GM21825 (cell line): ENCODE results near the gene PMAIP1.
A peak's percentile ranks its signal among the peaks of the same experiment; 100 is the strongest.
"Not testable (repeated sequence)": the region's sequence is repeated elsewhere in the genome, so short reads cannot be mapped to it uniquely, and the experiment has no call there.

Source experiments
- ATAC-seq: cut with Tn5 transposase; IDR thresholded peaks from one replicate; pipeline ENCODE4 v1.9.1; 2021; ENCODE audit warnings: mild to moderate bottlenecking, moderate library complexity; ENCODE audit not compliant: unreplicated experiment

PMAIP1 gene

GRCh38 chr18:59899298-59900221 is at the start of gene PMAIP1:
Gene PMAIP1, plus strand, starts transcription at chr18:59899996. Its CDS starts 182 bp downstream, at chr18:59900178.
- peak; percentile 59 for ATAC-seq

GRCh38 chr18:59851784-59852399 is 47.9 kb upstream of the PMAIP1 start:
- ATAC-seq: no peak

- ATAC-seq: no peak
Measured at GRCh38 chr18:59852548-59852947, 47.2 kb upstream of the PMAIP1 start.

GRCh38 chr18:59853380-59853779 is 46.4 kb upstream of the PMAIP1 start:
- ATAC-seq: no peak

- ATAC-seq: not testable (repeated sequence)
Measured at GRCh38 chr18:59853988-59854387, 45.8 kb upstream of the PMAIP1 start.

- ATAC-seq: no peak
Measured at GRCh38 chr18:59861009-59861408, 38.8 kb upstream of the PMAIP1 start.

- peak; percentile 91 for ATAC-seq
Measured at GRCh38 chr18:59861963-59862819, 37.6 kb upstream of the PMAIP1 start.

- no peak for ATAC-seq
Measured at GRCh38 chr18:59865241-59865986, 34.4 kb upstream of the PMAIP1 start.

GRCh38 chr18:59866551-59867269 is 33.1 kb upstream of the PMAIP1 start:
- no peak for ATAC-seq

- ATAC-seq: no peak
Measured at GRCh38 chr18:59867337-59868104, 32.3 kb upstream of the PMAIP1 start.

- ATAC-seq: no peak
Measured at GRCh38 chr18:59870623-59871130, 29.1 kb upstream of the PMAIP1 start.

- no peak for ATAC-seq
Measured at GRCh38 chr18:59871711-59872362, 28.0 kb upstream of the PMAIP1 start.

- no peak for ATAC-seq
Measured at GRCh38 chr18:59873641-59874040, 26.2 kb upstream of the PMAIP1 start.

GRCh38 chr18:59874166-59874565 is 25.6 kb upstream of the PMAIP1 start:
- ATAC-seq: no peak

- ATAC-seq: peak; percentile 65
Measured at GRCh38 chr18:59876310-59876626, 23.5 kb upstream of the PMAIP1 start.

GRCh38 chr18:59877361-59877760 is 22.4 kb upstream of the PMAIP1 start:
- no peak for ATAC-seq

GRCh38 chr18:59878644-59879043 is 21.2 kb upstream of the PMAIP1 start:
- peak; percentile 34 for ATAC-seq
